Measurements from ENCODE around the gene KCTD3.

- TF ChIP-seq CTCF (conservative IDR thresholded peaks at IDR 0.05) = no peak
- no peak for TF ChIP-seq ZFX (IDR thresholded peaks at IDR 0.05)
Observed at GRCh38 chr1:215600867-215601266, 33.8 kb downstream of the KCTD3 start.

Data from C4-2B (cell line).